GDM1 (cell line): ENCODE results near the gene SLC9A9.

Experiments
- DNase-seq: peaks from one replicate; lab custom pipeline; 2025; lab: John Stamatoyannopoulos, UW

SLC9A9 gene

GRCh38 chr3:143693506-143693905, 154.8 kb downstream of the SLC9A9 start:
- DNase-seq: no peak

- no peak for DNase-seq
Observed at GRCh38 chr3:143686638-143687197, 161.6 kb downstream of the SLC9A9 start.

GRCh38 chr3:143685491-143685890, 162.8 kb downstream of the SLC9A9 start:
- no peak for DNase-seq

DNA sequence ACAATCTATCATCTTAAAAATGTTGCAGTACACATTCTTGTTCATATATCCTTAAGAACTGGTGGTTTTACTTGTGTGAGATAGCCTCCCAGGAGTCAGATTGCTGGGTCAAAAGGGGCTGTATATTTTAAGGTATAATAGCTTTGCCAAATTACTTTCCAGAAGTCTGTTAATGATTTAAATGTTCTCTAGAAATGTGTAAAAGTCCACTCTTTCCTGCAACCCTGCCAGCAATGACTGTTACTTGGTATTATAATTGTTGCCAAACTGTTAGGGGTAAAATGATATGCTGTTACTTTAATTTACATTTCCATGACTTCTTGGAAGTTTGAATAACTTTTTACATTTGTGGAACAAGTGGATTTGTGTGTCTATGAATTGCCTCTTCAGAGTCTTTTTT, 170.8 kb downstream of the SLC9A9 start:
- DNase-seq: no peak

DNA sequence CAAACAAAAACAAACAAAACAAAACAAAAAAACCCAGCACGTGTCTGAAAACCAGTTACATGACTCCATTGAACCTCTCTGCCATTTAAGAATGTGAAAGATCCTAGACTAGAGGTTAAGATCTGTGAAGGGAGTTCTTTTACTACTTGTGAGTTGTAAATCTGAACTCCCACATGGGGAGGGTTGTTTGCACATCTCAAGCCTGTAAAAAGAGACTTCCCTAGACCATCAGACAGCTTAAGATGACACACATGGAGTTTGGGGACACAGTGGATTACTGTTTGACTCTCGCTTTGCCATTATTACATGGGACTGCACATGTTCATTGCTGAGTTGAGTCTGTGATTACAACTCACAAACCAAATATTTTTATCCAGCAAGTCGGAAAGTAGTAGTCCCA, 171.5 kb downstream of the SLC9A9 start:
- DNase-seq: no peak

DNA sequence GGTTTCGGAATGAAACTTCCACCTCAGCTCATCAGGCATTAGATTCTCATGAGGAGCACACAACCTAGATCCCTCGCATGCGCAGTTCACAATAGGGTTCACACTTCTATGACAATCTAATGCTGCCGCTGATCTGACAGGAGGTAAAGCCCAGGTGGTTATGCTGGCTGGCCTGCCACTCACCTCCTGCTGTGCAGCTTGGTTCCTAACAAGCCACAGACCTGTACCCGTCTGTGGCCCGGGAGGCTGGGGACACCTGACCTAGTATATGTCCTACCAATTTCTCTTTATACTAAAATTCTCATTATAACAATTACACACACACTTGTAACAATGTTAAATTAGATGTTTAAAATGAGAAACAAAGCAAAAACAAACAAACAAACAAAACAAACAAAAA, 172.2 kb downstream of the SLC9A9 start:
- no peak for DNase-seq

- peak; percentile 60 for DNase-seq
Observed at GRCh38 chr3:143674100-143674968, 173.9 kb downstream of the SLC9A9 start.

DNA sequence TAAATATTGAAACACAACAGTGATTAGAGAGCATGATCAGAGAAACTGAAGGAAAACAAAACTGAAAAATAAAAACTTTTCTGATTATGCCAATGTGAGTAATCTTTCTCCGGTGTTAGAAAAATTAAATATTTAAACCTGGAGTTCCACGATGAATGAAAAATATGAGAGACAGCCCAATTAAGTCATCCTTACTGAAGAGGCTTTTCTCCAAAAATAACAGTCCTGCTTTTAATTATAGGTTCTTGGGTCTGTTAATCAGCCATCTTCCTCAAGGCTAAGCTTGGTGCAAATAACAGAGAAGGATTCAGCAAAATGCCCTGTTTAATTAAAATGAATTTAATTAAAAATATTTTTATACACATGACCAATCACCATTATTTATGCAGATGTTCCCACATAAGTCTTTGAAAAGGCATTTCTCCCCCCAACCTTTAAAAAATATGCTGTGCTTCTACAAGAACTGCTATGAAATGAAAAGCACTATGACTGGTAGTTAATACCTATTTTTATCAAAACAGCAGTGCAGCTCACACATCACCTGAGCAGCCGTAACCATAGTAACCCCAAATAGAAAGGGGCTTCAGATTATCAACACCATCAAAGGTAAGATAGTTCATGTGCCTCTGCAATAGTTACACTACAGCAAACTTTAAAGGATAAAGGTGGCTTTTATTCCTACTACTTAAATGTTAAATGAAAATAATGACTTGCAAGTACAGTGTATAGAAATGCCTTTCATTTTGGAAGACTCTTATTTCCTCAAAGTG, 175.7 kb downstream of the SLC9A9 start:
- DNase-seq: no peak

DNA sequence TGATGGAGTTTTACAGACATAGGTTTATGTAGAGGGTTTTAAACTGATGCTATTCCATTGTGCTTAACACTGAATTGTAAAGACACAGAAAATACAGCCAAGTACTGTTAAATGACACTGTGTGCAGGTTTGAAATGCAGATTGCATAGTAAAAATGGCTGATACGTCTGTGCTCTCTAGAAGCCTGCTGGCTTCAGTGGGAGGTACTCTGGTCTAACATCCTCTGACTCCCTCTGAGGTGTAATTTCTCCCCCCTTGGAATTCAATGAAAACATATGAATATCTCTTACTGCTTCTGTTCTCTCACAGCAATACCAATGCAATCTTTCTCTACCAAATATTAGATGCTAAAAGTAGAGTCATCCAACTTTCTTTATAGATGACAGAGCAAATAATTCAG, 176.6 kb downstream of the SLC9A9 start:
- DNase-seq: no peak

DNA sequence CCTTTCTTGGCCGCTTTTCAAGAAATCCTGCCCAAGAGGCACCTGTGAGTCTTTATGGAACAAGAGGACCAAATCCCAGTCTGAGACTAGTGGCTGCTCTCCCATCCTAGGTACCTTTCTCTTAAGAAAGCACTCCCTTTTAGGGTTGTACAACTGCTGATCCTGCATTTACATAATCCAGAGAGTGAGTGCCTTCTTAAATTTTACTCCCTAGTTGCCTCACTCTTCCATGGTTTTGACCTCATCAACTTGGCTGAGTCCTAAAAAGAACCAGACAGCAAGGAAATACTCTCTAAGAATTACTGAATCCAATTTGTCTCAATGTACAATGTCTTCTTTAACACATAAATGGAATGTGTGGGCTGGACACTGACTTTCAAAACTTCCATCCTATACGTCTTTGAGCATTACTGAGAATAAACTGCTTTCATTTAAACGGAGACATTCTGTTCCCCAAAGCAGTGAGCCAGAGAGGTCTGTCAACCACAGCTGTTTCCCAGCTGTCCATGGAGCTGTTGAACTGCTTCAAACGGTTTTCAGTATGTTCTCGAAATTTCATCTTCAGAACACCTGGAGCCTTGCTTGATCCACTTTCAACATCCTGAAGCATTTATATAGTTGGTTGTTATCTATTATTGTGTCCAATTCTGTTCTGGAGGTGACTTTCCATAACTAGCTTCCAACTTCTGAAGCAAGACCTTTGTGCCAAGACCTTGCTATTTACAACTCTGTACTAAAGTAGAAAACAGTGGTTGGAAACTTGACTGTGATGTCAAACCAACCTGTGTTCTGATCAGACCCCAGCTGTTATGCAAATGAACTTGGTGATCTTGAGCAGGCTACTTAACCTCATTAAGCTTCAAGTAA, 179.1 kb downstream of the SLC9A9 start:
- no peak for DNase-seq

DNA sequence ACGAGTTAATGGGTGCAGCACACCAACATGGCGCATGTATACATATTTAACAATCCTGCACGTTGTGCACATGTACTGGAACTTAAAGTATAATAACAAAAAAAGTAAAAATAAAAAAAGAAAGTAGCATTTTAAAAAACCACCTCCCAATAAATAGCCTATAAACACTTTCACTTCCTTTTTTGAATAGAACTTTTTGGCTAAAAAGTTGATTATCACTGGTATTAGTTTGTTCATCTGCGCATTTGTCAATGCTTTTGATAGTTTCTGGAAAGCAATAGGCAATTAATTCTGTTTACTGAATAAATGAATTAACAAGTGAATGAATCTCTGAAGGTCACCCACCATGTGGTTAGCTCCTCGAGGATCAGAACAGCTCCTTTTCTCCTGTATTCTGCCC, 179.9 kb downstream of the SLC9A9 start:
- no peak for DNase-seq

GRCh38 chr3:143661677-143662076, 186.6 kb downstream of the SLC9A9 start:
- no peak for DNase-seq

GRCh38 chr3:143658861-143659260, 189.4 kb downstream of the SLC9A9 start:
- no peak for DNase-seq

DNA sequence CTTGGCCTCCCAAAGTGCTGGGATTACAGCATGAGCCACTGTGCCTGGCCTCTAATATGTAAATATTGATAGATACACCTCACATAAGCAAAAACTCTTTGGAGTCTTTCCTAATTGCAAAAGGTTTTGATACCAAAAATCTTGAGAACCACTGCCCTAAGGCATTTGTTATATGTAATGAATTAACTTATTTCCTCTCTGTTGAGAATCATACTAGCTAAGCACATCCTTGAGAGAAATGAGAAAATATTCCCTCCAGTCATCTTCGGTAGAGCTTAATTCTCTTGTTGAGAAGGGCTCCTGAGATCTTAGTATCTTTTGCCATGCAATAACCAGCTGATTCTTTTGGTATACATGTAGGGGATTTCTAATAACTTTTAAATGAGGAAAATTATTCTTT, 190.2 kb downstream of the SLC9A9 start:
- no peak for DNase-seq

GRCh38 chr3:143657391-143657790, 190.9 kb downstream of the SLC9A9 start:
- no peak for DNase-seq

DNA sequence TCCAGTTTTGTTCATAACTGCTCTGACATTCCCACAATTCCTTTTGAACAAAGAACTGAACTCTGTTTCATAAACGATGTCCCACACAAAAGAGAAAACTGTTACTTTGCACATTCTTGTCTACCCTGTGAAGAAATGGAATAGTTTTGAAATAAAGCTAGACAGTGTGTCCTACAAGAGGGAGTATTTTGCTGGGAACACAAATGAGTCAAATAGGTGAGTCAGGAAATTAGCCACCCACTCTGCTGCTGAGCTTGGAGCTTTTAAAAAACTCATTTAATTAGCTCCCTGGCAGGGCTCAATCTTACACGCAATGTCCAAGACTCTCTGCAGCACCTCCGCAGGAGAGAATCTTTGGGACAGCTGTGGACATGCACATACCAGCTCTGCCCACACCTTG, 193.4 kb downstream of the SLC9A9 start:
- no peak for DNase-seq

DNA sequence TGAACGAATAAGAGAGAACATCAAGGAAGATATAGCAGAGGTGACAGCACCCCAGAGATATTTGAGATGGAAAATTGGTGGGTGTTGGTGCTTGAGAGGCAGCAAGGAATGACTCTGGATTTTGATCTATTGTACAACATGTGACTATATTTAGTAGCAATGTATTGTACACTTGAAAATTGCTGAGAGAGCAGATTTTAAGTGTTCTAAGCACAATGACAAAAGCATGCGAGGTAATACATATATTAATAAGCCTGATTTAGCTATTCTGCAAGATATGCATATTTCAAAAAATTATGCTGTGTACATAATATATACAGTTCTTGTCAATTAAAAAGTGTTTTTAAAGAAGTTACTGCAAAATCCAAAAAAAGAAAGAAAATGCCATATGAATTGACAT, 194.3 kb downstream of the SLC9A9 start:
- DNase-seq: no peak

- DNase-seq: no peak
Observed at GRCh38 chr3:143653493-143653892, 194.8 kb downstream of the SLC9A9 start.

GRCh38 chr3:143652118-143652517, 196.2 kb downstream of the SLC9A9 start:
- no peak for DNase-seq

DNA sequence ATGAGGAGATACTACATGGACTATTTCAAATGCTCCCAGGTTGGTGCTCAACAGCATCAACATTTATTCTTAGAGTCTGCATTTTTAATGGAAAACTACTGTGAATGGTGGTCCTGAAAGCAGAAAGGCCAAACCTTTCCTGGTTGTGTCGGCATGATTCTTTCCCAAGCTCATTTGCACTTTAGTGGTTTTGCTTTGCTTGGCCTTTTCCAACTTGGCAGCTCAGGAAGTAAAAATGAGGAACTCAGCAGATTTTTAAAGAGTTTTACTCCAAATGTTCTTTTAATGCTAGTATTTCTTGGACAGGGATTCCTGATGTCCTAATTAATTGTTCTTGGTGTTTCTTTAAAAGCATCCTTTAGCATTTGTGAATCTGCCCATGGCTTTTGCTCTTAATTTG, 197.4 kb downstream of the SLC9A9 start:
- no peak for DNase-seq

GRCh38 chr3:143650120-143650519, 198.1 kb downstream of the SLC9A9 start:
- no peak for DNase-seq

DNA sequence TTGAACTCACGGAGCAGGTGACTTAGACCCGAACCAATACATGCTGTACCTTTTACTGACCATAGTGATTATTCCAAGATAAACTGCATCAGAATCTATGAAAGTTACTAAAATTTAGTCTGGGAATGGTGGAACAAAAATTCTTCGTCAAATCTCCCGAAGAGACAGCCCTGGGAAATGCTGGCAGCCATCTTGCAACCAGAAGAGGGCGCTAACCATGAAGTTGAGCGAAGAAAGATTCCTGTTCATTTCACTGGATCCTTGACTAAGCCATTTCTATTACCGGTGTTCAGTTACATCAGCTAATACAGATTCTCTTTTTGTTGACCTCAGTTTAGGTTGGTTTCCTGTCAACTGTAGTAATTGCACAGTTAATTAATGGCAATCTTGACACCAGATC, 199.6 kb downstream of the SLC9A9 start:
- DNase-seq: no peak
